HG03575 (cell line): ENCODE measurements around the gene UBAP2.

ENCODE experiments used
- ATAC-seq: cut with Tn5 transposase; IDR thresholded peaks from one replicate; pipeline ENCODE4 v1.9.1; 2021; ENCODE audit not compliant: unreplicated experiment, insufficient number of reproducible peaks, low FRiP score; ENCODE audit errors: extremely low read depth

UBAP2 gene

GRCh38 chr9:33903157-33903780, 145.4 kb downstream of the UBAP2 start:
- ATAC-seq = no peak

- no peak for ATAC-seq
Measured at GRCh38 chr9:33894316-33894715, 154.4 kb downstream of the UBAP2 start.

- no peak for ATAC-seq
Measured at GRCh38 chr9:33893861-33894260, 154.8 kb downstream of the UBAP2 start.

GRCh38 chr9:33885948-33886347, 162.7 kb downstream of the UBAP2 start:
- ATAC-seq = no peak

GRCh38 chr9:33884856-33885701, 163.6 kb downstream of the UBAP2 start:
- ATAC-seq = no peak

- no peak for ATAC-seq
Measured at GRCh38 chr9:33881635-33882034, 167.1 kb downstream of the UBAP2 start.

- ATAC-seq = no peak
Measured at GRCh38 chr9:33880211-33881089, 168.2 kb downstream of the UBAP2 start.

GRCh38 chr9:33878691-33879366, 169.9 kb downstream of the UBAP2 start:
- no peak for ATAC-seq

- no peak for ATAC-seq
Measured at GRCh38 chr9:33877727-33878489, 170.8 kb downstream of the UBAP2 start.
